AG09309 (cell line): ENCODE data around the gene PI4KB.

Experiments used
- DNase-seq: peaks from one replicate; pipeline ENCODE4 v3.0.0-alpha.2; 2010; ENCODE audit warnings: low read depth
- H3K4me3 ChIP-seq: 2 replicates; pipeline ENCODE4 v1.5.1; 2011; ENCODE audit warnings: mild to moderate bottlenecking, low read depth, low read length, moderate library complexity; ENCODE audit not compliant: control insufficient read depth
- CTCF ChIP-seq: IDR thresholded peaks from 2 replicates; pipeline ENCODE4 v1.5.1; 2011; ENCODE audit warnings: mild to moderate bottlenecking, low read depth, low read length, inconsistent platforms; ENCODE audit not compliant: insufficient read depth, control insufficient read depth; ENCODE audit errors: missing control alignments

The PI4KB gene

GRCh38 chr1:151327223-151327902 lies at the start of gene PI4KB:
TSS of gene PI4KB (minus strand) at chr1:151327416. CDS start at chr1:151316481, 10,935 bp downstream.
- TF ChIP-seq CTCF, result no peak
- H3K4me3 ChIP-seq, result peak within 1 kb of the TSS; percentile 87
- DNase-seq, result peak; percentile 93

- TF ChIP-seq CTCF, result no peak
- DNase-seq, result no peak
Measured at GRCh38 chr1:151373196-151373595, 46.0 kb upstream of the PI4KB start.

GRCh38 chr1:151372058-151372934 lies 45.1 kb upstream of the PI4KB start, which contains the start of gene SELENBP1:
TSS of gene SELENBP1 (minus strand) at chr1:151372705. CDS start at chr1:151372641, 64 bp downstream.
- no peak within 1 kb of the TSS; the same call in 1 of the 2 replicates for H3K4me3 ChIP-seq
- no peak for DNase-seq

More at GRCh38 chr1:151373196-151373595, 46.0 kb upstream of the PI4KB start:
- H3K4me3 ChIP-seq, result no peak overlapping the region

GRCh38 chr1:151371370-151372057 lies 44.3 kb upstream of the PI4KB start:
- peak; percentile 11 for DNase-seq
- no peak overlapping the region for H3K4me3 ChIP-seq
- TF ChIP-seq CTCF, result no peak

More at GRCh38 chr1:151372058-151372934, 45.1 kb upstream of the PI4KB start, which contains the start of gene SELENBP1:
- no peak for TF ChIP-seq CTCF

GRCh38 chr1:151370211-151370911 lies 43.1 kb upstream of the PI4KB start:
- no peak for DNase-seq
- TF ChIP-seq CTCF, result no peak
- no peak overlapping the region for H3K4me3 ChIP-seq
